T-helper 9 cell (primary cell): ENCODE data around the gene PRKG1.

ENCODE experiments used
- DNase-seq: peaks from one replicate; pipeline ENCODE4 v3.0.0-alpha.2; 2020
- total RNA-seq, 2 donors: gene quantifications; one replicate each; lab custom pipeline; 2026; lab: John Stamatoyannopoulos, UW

PRKG1 gene
- total RNA-seq, result 0 to 0.21 reads per million in 2 donors

DNA sequence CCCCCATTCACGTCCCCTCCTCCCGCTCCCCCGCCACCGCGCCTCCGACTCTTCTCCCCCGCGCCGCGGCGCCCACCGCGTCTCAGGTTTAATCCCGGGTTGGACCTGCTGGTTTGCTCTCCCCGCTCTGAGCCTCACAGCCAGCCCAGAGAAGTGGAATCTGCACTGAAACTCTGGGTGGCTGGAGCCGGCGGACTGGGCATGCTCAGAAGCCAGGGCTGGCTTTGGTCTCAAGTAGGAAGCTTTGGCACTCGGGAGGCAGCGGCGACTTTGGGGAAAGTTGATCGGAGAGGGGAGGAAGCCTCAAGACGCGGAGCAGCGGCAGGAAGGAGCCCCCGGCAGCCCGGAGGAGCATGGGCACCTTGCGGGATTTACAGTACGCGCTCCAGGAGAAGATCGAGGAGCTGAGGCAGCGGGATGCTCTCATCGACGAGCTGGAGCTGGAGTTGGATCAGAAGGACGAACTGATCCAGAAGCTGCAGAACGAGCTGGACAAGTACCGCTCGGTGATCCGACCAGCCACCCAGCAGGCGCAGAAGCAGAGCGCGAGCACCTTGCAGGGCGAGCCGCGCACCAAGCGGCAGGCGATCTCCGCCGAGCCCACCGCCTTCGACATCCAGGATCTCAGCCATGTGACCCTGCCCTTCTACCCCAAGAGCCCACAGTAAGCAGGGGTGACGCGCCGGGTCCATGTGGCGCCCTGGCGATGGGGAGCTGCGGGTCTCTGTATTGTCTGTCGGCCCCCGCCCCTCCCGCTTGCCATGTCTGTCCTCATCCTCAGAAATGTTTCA, at the start of gene PRKG1:
TSS of gene PRKG1 (plus strand) at position 250 of the 791 bp plus-strand sequence.
- no peak for DNase-seq

DNA sequence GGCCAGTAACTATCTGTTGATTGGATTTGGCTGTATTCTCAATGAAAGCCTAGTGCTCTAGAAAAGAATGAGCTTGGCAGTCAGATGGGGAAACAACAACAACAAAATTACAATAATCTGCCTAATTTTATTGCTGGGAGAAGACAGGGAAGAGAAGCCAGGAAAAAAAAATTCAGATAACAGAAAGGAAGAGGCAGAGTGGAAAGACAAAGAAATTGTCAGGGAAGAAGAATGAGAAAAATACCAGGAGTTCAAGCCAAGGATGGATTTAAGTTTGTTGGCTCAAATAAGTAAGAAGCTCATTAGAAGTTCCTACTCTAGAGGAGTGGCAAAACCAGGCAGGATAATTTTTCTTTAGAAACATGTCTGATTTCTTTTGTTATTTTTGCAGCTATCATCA, 45.9 kb upstream of the PRKG1 start:
- no peak for DNase-seq

DNA sequence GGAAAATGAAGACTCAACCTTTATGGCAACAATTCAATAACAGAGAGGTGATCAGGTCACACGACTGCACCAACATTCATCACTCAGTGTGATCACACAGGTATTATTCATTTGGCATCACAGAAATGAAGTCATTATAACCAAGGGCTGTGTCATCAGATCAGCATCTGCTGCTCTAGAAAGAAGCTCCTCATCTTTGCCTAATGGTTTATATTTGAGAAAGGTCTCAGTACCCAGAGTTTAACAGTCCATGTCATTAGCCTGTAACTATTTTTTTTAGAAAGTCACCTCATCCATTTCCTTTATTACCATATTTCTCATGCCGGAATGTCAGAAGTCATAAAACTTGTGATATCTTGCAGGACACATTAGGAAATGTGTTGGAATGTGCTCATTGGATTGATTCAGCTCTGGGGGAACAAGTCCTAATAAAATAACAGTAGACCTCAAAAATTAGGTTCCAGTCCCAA, 45.1 kb upstream of the PRKG1 start:
- DNase-seq, result no peak

DNA sequence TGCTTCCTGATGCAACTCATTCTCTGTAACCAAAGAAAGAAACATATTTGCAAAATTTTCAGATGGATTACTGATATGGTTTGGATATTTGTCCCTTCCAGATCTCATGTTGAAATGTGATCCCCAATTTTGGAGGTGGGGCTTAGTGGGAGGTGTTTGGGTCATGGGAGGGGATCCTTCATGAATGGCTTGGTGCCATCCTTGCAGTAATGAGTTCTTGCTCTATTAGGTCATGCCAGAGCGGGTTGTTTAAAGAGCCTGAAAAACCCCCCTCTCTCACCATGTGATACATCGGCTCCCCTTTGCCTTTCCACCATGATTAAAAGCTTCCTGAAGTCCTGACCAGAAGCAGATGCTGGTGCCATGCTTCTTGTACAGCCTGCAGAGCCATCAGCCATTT, 43.8 kb upstream of the PRKG1 start:
- DNase-seq, result no peak

DNA sequence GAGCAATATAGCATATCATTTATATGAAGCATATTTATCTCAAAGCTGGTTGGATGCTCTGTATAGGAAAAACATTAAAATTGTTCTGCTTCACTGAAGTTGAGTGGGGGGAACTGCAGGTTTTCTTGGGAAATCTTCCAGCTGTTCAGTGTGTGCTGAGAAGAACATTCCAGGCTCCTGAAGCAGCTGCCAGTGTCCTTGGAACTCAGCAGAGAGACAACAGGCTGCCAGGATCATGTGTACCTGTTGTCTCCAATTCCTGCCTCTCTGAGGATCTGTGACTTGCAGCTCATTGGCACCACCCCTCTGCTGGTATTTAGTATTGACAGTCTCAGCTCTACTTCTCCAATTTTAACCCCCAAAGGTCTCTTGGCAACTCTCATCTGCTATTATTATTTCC, 42.3 kb upstream of the PRKG1 start:
- no peak for DNase-seq

DNA sequence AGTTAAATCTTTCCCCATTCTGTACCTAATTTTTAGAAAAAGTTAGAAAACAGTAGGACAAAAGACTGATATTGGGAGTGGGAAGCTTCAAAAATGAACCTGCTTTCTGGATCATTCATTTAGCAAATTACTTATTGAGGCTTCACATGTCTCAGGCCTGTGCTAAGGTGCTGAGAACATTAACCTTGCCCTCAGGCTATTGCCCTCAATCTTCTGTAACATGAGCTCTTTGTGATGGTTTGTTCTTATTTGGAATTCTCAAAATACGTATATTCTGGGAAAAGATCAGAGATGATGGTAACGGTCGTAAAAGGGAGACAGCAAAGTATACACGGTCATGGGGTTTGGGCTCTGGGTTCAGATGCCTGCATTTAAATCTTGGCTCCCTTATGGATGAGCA, 39.5 kb upstream of the PRKG1 start:
- DNase-seq, result no peak

DNA sequence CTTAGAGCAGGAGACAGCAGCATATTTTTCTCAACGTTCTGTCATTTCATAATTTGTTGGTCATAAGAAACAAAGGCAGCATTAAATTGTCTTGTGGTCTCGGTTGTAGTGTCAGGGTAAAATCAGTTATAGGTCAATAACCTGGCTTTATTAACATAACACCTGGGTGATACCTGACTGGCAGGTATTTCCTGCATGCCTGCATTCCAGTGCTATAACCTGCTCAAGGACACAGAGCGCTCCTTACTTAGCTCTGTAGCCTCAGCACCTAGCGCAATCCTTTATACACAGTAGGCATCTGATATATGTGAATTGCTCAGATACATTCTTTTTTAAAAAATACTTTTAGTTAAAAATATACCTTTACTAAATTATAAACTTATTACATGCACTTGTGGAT, 38.9 kb upstream of the PRKG1 start:
- DNase-seq, result no peak

DNA sequence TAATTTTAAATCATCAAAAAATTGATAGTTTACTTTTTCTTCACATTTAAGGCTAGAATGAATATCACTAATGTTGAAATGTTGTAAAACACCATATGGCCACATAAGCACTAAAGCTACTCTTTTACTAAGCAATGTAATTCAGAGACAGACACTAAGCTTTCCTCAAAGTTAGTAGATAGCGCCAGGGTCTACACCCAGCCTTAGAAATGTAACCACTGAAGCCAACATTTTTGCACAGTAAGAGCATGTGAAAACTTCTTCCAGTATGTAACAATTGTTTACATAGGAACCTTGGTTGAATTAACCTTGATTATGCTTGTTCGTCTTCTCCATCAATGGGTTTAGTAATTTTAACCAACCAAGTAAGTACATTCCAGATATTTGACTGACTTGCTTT, 28.4 kb upstream of the PRKG1 start:
- no peak for DNase-seq

DNA sequence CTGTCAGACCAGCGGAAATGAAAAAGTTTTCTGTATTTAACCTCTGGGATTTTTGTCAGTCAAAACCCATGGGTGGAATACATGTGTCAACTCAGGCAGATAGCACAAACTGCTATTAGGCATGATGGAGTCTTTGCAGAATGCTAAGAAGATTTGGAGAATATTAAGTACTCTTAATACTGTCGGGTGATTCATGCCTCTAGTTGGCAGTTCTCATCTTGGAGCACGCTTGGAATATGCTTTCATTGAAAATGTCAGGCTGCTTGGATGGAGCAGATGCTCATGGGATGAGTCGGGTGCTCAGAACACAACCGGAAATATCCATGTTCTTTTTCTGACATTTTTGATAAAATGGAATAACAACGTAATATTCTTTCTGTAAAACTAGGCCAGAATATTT, 27.6 kb upstream of the PRKG1 start:
- no peak for DNase-seq

DNA sequence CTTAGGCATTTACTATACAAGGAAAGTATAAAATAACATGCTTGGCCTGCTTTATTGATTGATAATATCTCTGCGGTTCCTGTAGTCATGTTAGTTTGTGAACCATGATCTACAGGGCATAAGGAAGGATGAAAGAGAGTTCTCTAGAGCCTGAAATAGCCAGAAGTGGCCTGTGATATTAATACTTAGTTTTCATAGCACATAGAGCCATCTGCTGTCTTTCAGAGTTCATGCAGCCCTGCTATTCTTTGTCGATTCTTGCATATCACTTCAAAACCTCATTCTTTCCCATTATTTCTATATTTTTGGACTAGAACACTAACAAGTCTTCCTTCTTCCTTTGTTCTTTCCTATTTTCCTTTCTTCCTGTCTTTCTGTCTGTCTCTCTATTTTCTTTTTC, 26.4 kb upstream of the PRKG1 start:
- DNase-seq, result no peak

DNA sequence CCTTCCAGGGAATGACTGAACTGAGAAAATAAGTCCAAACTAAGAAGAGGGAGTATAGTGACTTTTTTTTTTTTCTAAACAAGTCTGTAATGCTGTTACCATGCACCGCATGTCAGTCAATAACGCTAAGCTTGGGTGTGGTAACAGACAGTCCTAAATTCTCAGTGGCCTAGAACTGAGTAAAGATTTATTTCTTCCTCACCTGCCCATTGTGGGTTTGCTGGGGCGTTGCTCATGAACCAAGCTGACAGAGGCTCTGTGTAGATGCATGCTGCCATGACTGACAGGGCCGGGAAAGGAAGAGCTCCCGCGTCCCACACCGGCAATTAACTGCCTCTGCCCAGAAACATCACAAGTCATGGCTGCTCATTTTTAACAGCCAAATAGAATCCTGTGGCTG, 25.5 kb upstream of the PRKG1 start:
- DNase-seq, result no peak

DNA sequence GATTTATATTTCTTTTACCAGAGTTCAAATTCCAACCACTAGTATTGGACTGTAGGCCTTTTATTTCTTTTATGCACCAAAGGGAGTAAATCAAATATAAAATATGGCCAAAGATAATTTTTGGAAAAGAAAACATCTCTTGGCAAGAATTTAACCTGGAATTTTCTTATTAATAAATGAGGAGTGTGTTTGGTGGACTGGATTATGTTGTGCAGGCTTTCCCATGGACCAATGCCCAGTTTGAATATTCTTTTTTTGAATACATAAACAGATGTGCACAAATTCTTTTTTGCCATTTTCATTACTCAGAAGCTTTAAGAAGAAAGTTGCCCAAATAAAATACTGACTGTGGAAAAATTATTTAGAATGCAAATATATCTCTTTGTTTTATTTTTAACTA, 22.1 kb upstream of the PRKG1 start:
- no peak for DNase-seq

DNA sequence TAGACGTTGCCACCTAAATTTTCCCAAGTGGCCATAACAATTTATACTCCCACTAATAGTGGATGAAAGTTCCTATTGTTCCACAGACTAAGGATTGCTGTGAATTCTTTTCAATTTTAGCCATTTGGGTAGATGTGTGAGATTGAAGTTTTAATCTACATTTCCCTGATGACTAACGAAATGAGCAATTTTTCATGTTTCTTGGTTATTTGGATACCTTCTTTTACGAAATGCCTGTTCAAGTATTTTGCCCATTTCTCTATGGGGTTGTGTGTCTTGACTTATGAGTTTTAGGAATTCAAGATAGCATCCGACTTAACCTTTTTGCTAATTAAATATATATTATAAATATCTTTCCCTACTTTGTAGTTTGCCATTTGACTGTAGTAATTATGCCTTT, 16.4 kb upstream of the PRKG1 start:
- no peak for DNase-seq

DNA sequence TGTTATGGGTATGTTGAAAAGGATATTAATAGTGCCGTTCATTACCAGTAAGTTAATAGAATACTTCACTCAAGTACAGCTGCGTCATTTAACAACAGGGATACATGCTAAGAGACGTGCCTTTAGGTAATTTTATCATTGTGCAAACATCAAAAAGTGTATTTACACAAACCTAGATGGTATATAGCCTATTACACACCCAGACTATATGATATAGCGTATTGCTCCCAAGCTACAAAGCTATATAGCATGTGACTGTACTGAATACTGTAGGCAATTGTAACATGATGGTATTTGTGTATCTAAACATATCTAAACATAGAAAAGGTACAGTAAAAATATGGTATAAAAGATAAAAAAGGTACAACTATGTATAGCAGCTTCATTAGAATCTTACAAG, 11.1 kb upstream of the PRKG1 start:
- no peak for DNase-seq

DNA sequence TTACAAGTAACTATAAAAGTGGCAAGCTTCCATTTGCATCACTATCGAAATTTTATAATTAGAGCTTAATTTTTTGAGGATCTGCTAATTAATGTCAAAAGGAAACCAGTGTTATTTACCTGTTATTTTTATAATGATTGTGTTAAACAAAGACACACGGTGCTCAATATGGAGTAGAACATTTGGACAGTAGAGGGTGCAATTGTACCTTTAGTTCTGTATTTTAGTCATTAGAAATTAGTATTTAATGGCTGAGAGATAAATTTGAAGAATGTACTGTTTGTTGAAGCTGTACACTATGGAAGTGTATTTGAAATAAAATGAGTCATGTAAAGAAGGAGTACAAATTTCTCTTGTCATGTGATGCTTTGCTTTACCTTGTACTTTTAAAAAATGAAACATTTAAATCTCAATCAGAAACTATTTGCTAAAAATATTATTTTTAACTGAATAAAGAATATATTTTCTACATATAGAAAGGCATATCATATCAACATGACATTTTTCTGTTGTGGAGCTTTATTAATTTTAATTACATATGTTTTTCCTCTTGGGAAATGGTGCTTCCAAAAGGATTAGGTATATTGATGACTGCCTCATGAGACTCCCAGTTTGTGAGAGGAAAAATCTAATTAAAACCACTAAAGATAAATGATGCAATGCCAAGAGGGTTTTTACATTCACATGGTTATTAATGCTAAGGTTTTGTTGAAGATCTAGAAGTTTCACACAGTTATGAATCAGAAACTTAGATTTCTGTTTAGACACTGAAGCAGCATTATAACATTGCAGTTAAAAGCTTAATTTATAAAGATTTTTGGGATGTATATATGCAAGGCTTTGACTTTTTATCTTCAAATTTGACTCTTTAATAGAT, 10.4 kb upstream of the PRKG1 start:
- no peak for DNase-seq

DNA sequence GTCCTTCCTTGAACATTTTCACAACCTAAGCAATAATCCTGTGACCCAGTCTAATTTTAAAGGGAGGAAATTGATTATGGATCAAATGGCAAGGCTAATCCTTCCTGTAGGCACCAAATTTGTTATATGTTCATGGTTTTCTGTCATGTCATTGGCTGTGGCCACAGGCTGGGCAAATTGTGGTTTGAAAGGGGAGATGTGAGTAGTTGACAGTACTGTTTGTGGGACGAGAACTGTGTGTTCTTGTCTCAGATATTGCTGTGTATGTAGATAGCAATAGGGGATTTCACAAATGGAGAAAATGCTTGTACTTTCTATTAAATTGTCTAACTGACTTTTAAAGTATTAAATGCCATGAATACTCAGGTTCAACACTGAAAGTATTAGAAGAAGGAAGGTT, 8.1 kb upstream of the PRKG1 start:
- DNase-seq, result no peak

DNA sequence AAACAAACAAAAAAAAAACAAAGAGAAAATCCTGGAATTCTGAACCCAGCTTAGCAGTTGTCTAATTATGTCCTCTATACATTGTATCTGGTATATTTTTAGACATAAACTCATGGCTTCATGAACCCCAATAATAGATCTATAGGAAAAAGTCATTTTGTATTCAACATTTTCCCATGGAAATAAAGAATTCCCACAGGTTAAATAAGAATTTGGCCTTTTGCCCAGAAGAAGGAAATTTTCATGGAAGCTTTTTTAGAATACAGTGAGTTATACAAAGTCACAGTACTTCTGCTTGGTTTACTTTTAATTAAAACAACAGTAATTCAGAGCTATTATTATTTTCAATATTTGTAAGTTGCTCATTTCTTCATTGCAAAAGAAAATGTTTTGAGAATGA, 2.1 kb upstream of the PRKG1 start:
- no peak for DNase-seq

DNA sequence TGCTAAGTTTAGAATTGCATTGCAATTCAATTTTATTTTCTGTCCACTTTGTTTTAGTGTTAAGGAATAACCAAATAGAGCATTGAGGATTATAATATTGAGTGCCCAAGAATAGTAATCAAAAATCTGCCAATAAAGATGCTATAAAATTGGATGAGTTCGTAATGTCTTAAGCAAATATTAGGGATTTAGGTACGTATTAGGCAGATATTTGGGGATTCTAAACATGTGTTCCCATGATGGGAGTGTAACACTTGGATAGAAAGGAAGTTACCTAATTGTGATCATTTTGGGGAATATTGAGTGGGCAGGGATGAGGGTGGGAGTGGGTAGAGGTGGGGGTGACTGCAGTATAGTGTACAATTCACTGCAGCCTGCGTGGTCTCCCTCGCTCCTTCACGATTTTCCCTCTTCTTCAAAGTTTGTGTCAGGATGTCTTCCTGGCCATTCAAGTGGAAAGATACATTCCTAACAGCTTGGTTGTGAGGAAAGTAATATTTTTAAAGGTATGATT, 1.3 kb upstream of the PRKG1 start:
- DNase-seq, result no peak

DNA sequence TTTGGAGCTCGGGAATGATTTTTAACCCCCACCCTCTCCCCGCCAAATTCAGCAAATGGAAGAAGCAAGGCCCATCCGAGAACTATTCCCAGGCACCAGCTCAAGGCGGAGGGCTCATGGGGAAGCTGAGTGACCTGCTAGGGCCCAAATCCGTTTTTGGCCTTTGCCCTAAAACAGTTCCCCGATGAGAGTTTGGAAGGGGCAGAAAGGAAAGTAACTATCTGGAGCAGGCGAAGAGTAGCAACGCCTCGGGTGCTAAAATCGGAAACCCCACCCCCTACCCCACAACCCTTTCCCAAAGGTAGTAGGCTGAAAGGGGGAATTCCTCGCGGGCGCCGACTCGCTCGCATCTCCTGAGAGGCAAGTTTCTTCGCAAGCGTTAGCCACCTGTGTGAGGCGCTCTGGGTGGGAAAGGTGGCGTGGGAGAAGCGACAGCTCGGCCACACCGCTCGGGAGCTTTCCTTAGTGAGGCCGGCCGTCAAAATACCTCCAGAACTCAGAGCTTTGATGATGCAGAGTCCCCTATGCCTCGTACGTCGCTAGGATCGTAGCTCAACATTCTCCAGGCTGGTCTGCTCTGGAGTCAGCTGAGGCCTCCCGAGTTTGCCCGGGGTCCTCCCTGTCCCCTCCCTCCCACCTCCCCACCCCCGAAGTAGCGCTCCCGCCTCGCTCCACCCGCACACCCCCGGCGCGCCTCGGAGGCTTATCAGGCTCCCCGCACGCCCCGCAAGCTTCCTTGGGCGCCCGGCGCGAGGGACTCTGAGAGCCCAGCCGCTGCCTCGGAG, 642 bp upstream of the PRKG1 start:
- DNase-seq, result no peak

DNA sequence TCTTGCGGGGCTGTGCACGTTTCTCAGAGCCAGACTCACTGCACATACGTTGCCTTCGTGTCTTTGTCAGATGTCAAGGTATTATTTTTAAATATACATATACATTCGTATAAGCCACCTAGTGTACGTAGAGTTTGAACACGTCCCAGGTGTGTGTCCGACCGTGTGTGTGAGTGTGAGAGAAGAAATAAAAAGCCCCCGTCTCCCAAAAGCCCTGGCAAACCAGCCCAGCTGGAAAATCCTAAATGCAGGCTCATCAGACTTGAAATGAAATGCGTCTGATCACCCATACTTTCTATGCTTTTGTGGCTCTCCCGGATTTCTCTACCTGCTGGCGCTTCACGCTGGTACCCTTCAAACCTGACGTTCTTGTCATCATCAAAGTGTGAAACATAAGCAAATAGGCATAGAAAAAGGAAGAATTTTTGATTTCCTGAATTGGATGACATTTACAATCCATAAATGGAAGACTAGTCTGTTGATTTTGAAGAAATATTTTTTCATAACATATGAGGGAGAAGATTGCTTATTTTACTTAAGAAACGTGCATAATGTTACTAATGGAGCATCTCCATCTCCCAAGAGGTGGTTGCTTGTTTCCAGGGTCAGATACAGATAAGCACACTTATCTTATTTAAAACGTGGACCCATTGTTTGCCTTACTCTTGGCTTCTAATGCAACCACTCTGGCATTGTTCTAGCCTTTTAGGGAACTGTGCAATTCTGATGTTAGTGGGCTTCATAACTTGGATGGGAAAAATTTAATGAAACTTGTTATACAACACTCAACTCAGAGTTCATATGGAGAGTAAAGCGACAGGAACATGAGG, 971 bp downstream of the PRKG1 start:
- DNase-seq, result no peak

DNA sequence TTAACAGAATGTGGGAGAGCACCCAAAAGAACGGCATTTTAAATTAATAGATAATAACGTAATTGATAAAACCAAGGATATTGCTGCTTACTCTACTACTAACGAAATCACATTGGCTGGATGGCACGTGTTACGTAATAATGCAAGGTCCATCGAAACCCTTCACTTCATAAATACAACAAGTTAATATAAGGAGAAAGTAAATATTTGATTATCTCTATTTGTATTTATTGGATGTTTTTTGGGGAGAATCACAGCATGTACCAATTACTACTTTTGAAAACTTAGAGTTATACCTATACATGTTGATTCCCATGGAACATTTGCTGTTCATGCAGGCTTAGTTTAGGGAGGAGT, 1.6 kb downstream of the PRKG1 start:
- no peak for DNase-seq

DNA sequence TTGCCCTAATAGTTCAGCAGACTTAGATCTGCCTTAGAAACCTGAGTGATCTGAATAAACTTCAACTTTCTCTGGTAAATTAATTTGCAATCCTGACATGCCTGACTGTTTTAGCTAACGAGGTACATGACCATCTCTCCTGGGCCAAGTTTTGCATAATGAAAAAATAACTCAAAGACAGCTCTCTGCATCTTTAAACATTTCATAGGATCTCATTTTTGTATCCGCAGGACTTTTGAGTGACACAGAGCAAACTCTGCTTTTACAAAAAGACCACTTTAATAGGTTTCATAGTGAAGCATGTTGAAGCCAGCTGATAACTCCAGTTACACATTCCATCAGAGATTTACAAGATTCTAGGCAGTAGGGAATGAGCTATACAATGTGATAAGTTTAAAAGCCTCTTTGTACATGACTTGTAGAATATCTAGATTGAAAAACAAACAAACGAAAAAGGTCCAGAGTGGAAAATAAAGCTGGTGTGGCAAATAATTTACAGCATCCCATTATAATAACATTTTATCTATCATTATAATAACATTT, 2.1 kb downstream of the PRKG1 start:
- no peak for DNase-seq
